ENCODE measurements around the gene RHOH. TPM values are rescaled to one million over a fixed set of nuclear protein-coding genes. Genes with fewer than 3 reads are reported as not detected.
A peak's percentile ranks its signal among the peaks of the same experiment; 100 is the strongest.

Gene RHOH
- total RNA-seq, 2 experiments from 2014 or later: 38.2 to 83.2 TPM

DNA sequence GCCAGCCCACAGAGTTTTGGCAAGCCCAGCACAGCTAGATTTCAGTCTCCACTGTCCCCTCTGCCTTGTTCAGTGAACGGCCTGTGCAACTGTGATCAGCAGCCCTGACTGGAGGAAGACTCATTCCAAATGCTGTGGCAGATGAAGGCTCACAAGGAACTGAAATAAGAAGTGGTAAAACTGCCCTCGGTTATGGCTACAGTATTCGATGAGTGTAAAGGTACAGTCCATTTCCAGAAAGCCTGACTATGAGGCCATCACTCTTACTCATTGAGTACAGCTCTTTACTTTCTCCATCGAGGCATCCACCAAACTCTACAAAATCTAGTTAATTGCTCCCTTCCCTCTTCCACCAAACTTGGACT lies 69.1 kb downstream of the RHOH start:
- no peak for DNase-seq (ENCODE audit: low spot score)
- Histone ChIP-seq H3K4me3 (ENCODE audit: low read depth, low read length, poor library complexity, severe bottlenecking) (no peak overlapping the region), H4K20me1 (ENCODE audit: insufficient read depth, low read length) (no peaks in the 10 kb centered on the region), H3K4me1 (ENCODE audit: insufficient read depth, low read length, poor library complexity, severe bottlenecking) (peaks cover 4% of the 10 kb centered on the region), H3K4me2 (ENCODE audit: low read length) (peak overlapping the region; percentile 40; the same call in 1 of the 2 replicates), H2AFZ (ENCODE audit: low read length) (peak overlapping the region; percentile 6; the same call in 1 of the 2 replicates), H3K9me3 (ENCODE audit: low read length) (no peaks in the 10 kb centered on the region), H3K9me2 (ENCODE audit: insufficient read depth, low read length) (no peaks in the 10 kb centered on the region), H3K79me2 (ENCODE audit: insufficient read depth, low read depth, low read length) (no peaks in the 10 kb centered on the region), H3K27ac (ENCODE audit: low read depth, low read length, poor library complexity, severe bottlenecking) (no peak overlapping the region), H3K36me3 (ENCODE audit: insufficient read depth, low read length) (no peaks in the 10 kb centered on the region)
- POLR2A ChIA-PET: no interaction called here
- BruUV-seq (replicated peaks): no TSS peak
- intact Hi-C loops (cut with micrococcal nuclease; ENCODE audit: unreplicated experiment): no loop called here
- TF ChIP-seq EZH2phosphoT487 (IDR thresholded peaks at IDR 0.05; ENCODE audit: borderline replicate concordance, low read depth, low read length): no peak
- TF ChIP-seq, protein P1, sequence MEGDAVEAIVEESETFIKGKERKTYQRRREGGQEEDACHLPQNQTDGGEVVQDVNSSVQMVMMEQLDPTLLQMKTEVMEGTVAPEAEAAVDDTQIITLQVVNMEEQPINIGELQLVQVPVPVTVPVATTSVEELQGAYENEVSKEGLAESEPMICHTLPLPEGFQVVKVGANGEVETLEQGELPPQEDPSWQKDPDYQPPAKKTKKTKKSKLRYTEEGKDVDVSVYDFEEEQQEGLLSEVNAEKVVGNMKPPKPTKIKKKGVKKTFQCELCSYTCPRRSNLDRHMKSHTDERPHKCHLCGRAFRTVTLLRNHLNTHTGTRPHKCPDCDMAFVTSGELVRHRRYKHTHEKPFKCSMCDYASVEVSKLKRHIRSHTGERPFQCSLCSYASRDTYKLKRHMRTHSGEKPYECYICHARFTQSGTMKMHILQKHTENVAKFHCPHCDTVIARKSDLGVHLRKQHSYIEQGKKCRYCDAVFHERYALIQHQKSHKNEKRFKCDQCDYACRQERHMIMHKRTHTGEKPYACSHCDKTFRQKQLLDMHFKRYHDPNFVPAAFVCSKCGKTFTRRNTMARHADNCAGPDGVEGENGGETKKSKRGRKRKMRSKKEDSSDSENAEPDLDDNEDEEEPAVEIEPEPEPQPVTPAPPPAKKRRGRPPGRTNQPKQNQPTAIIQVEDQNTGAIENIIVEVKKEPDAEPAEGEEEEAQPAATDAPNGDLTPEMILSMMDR (conservative IDR thresholded peaks at IDR 0.05; ENCODE audit: low read length): no peak
- CTCF ChIA-PET (ENCODE audit: unreplicated experiment): no interaction called here

DNA sequence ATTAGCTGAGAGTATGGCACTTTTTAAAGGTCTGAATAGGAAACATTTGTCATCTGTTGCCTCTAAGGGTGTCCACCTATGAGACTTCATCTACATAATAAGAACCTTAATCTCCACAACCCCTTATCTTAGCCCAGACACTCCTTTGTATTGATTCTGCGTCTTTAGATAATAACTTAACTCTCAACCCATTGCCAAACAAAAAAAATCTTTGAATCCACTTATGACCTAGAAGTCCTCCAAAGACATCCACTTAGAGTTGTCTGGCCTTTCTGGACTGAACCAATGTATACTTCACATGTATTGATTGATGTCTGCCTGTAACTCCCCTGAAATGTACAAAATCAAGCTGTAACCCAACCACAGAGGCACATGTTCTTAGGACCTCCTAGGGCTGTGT lies 72.3 kb downstream of the RHOH start:
- POLR2A ChIA-PET: interaction anchor here (0.6 to 1.0 kb wide), 2 partner anchors 21 to 195 kb away, joined by 3 to 4 read pairs; no protein-coding TSS in a partner anchor
- no peak overlapping the region for H3K4me3 ChIP-seq (ENCODE audit: low read depth, low read length, poor library complexity, severe bottlenecking)
- TF ChIP-seq EZH2phosphoT487 (IDR thresholded peaks at IDR 0.05; ENCODE audit: borderline replicate concordance, low read depth, low read length): no peak
- TF ChIP-seq, protein P1 (conservative IDR thresholded peaks at IDR 0.05; ENCODE audit: low read length): no peak
- H4K20me1 ChIP-seq (ENCODE audit: insufficient read depth, low read length): no peaks in the 10 kb centered on the region
- H3K79me2 ChIP-seq (ENCODE audit: insufficient read depth, low read depth, low read length): no peaks in the 10 kb centered on the region
- H3K36me3 ChIP-seq (ENCODE audit: insufficient read depth, low read length): no peaks in the 10 kb centered on the region
- H2AFZ ChIP-seq (ENCODE audit: low read length): no peak overlapping the region
- H3K27ac ChIP-seq (ENCODE audit: low read depth, low read length, poor library complexity, severe bottlenecking): no peak overlapping the region
- CTCF ChIA-PET (ENCODE audit: unreplicated experiment): no interaction called here
- no TSS peak for BruUV-seq (replicated peaks)
- H3K4me2 ChIP-seq (ENCODE audit: low read length): no peak overlapping the region
- H3K9me3 ChIP-seq (ENCODE audit: low read length): no peaks in the 10 kb centered on the region
- no peaks in the 10 kb centered on the region for H3K9me2 ChIP-seq (ENCODE audit: insufficient read depth, low read length)
- intact Hi-C loops (cut with micrococcal nuclease; ENCODE audit: unreplicated experiment): no loop called here
- DNase-seq (ENCODE audit: low spot score): no peak
- H3K4me1 ChIP-seq (ENCODE audit: insufficient read depth, low read length, poor library complexity, severe bottlenecking): peaks cover 4% of the 10 kb centered on the region

- Histone ChIP-seq H3K4me3 (ENCODE audit: low read depth, low read length, poor library complexity, severe bottlenecking) (no peak overlapping the region), H4K20me1 (ENCODE audit: insufficient read depth, low read length) (no peaks in the 10 kb centered on the region), H3K79me2 (ENCODE audit: insufficient read depth, low read depth, low read length) (no peaks in the 10 kb centered on the region), H3K4me1 (ENCODE audit: insufficient read depth, low read length, poor library complexity, severe bottlenecking) (no peaks in the 10 kb centered on the region), H2AFZ (ENCODE audit: low read length) (no peak overlapping the region), H3K27ac (ENCODE audit: low read depth, low read length, poor library complexity, severe bottlenecking) (no peak overlapping the region), H3K9me2 (ENCODE audit: insufficient read depth, low read length) (no peaks in the 10 kb centered on the region), H3K4me2 (ENCODE audit: low read length) (no peak overlapping the region), H3K9me3 (ENCODE audit: low read length) (no peaks in the 10 kb centered on the region), H3K36me3 (ENCODE audit: insufficient read depth, low read length) (no peaks in the 10 kb centered on the region)
- intact Hi-C loops (cut with micrococcal nuclease; ENCODE audit: unreplicated experiment): no loop called here
- BruUV-seq (replicated peaks): no TSS peak
- no peak for TF ChIP-seq EZH2phosphoT487 (IDR thresholded peaks at IDR 0.05; ENCODE audit: borderline replicate concordance, low read depth, low read length)
- TF ChIP-seq, protein P1 (conservative IDR thresholded peaks at IDR 0.05; ENCODE audit: low read length): no peak
- no peak for DNase-seq (ENCODE audit: low spot score)
- ChIA-PET POLR2A (no interaction called here), CTCF (ENCODE audit: unreplicated experiment) (no interaction called here)
Observed at GRCh38 chr4:40270609-40271008, 73.8 kb downstream of the RHOH start.

All from OCI-LY7 (cell line).